ENCODE data around the gene NIPSNAP2. TPM values are rescaled to one million over a fixed set of nuclear protein-coding genes. Genes with fewer than 3 reads are reported as not detected.
"Not testable (repeated sequence)": the region's sequence is repeated elsewhere in the genome, so short reads cannot be mapped to it uniquely, and the experiment has no call there.

NIPSNAP2 gene
- total RNA-seq, 2 experiments from 2014 or later = 35.4 to 38.6 TPM

GRCh38 chr7:55992346-55992745 lies 28.0 kb downstream of the NIPSNAP2 start:
- H3K27ac Mint-ChIP-seq = no peak overlapping the region
- no peaks in the 10 kb centered on the region for H3K27me3 Mint-ChIP-seq
- H3K36me3 Mint-ChIP-seq (ENCODE audit: low read depth) = peaks cover 23% of the 10 kb centered on the region
- no peak overlapping the region for H3K4me3 Mint-ChIP-seq
- CTCF ChIA-PET = no interaction called here
- H3K4me1 Mint-ChIP-seq = peaks cover 1% of the 10 kb centered on the region
- no peaks in the 10 kb centered on the region for H3K9me3 Mint-ChIP-seq
- POLR2A ChIA-PET = no interaction called here
- no peak for DNase-seq

GRCh38 chr7:55996856-55997500 lies 32.6 kb downstream of the NIPSNAP2 start:
- no peaks in the 10 kb centered on the region for H3K27me3 Mint-ChIP-seq
- H3K4me1 Mint-ChIP-seq = peaks cover 6% of the 10 kb centered on the region
- DNase-seq = no peak
- ChIA-PET CTCF (interaction anchor here (1.0 kb wide), 1 partner anchor 73 kb away, joined by 3 read pairs; no protein-coding TSS in a partner anchor), POLR2A (no interaction called here)
- no peak overlapping the region for H3K27ac Mint-ChIP-seq
- H3K4me3 Mint-ChIP-seq = no peak overlapping the region
- peaks cover 21% of the 10 kb centered on the region for H3K36me3 Mint-ChIP-seq (ENCODE audit: low read depth)
- H3K9me3 Mint-ChIP-seq = no peaks in the 10 kb centered on the region

- no peaks in the 10 kb centered on the region for H3K27me3 Mint-ChIP-seq
Measured at GRCh38 chr7:56003749-56004148, 39.4 kb downstream of the NIPSNAP2 start.

DNA sequence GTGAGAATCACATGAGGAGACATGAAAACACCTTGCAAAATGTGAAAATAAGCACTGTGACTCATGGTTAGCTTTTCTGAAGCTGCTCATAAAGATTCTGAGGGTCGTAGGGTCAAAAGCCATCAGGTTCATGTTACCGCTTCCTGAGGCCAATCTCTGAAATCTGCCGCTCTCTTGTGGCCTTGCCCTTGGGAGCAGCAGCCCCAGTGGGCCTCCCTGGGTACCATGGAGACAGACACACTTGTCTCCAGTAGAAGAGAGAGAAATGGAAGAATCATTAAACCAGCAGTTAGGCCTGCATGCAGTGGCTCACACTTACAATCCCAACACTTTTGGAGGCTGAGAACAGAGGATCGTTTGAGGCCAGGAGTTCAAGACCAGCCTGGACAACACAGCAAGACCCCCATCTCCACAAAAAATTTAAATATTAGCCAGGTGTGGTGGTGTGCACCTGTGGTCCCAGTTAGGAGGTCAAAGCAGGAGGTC lies 42.8 kb downstream of the NIPSNAP2 start:
- H3K27ac Mint-ChIP-seq = peak overlapping the region; percentile 52
- CTCF ChIA-PET = interaction anchor here (0.8 to 2.5 kb wide), 3 partner anchors 8 to 67 kb away, joined by 3 to 13 read pairs (median 4); no protein-coding TSS in a partner anchor
- no peaks in the 10 kb centered on the region for H3K9me3 Mint-ChIP-seq
- no peaks in the 10 kb centered on the region for H3K4me1 Mint-ChIP-seq
- no peak overlapping the region for H3K4me3 Mint-ChIP-seq
- no peaks in the 10 kb centered on the region for H3K27me3 Mint-ChIP-seq
- no peak for DNase-seq
- H3K36me3 Mint-ChIP-seq (ENCODE audit: low read depth) = no peaks in the 10 kb centered on the region
- POLR2A ChIA-PET = no interaction called here

More at GRCh38 chr7:56003749-56004148, 39.4 kb downstream of the NIPSNAP2 start:
- no peak for DNase-seq
- ChIA-PET POLR2A (no interaction called here), CTCF (interaction anchor here (0.5 to 1.8 kb wide), 6 partner anchors 18 to 1384 kb away, joined by 3 to 6 read pairs (median 4); partner anchors contain the start of gene CHCHD2)
- no peak overlapping the region for H3K27ac Mint-ChIP-seq
- H3K4me3 Mint-ChIP-seq = no peak overlapping the region
- peaks cover 5% of the 10 kb centered on the region for H3K4me1 Mint-ChIP-seq
- peaks cover 5% of the 10 kb centered on the region for H3K36me3 Mint-ChIP-seq (ENCODE audit: low read depth)
- H3K9me3 Mint-ChIP-seq = no peaks in the 10 kb centered on the region

- Mint-ChIP-seq H3K4me1 (no peaks in the 10 kb centered on the region), H3K27ac (no peak overlapping the region), H3K4me3 (no peak overlapping the region), H3K27me3 (no peaks in the 10 kb centered on the region), H3K9me3 (no peaks in the 10 kb centered on the region), H3K36me3 (ENCODE audit: low read depth) (no peaks in the 10 kb centered on the region)
- CTCF ChIA-PET = interaction anchor here (1.1 to 2.5 kb wide), 3 partner anchors 9 to 102 kb away, joined by 3 to 13 read pairs (median 4); no protein-coding TSS in a partner anchor
- DNase-seq = no peak
- POLR2A ChIA-PET = no interaction called here
Measured at GRCh38 chr7:56007891-56008290, 43.5 kb downstream of the NIPSNAP2 start.

- no peak for DNase-seq
- Mint-ChIP-seq H3K27ac (no peak overlapping the region), H3K9me3 (no peaks in the 10 kb centered on the region), H3K4me3 (no peak overlapping the region), H3K4me1 (no peaks in the 10 kb centered on the region), H3K36me3 (ENCODE audit: low read depth) (no peaks in the 10 kb centered on the region), H3K27me3 (no peaks in the 10 kb centered on the region)
- ChIA-PET POLR2A (no interaction called here), CTCF (interaction anchor here (0.8 kb wide), 1 partner anchor 82 kb away, joined by 3 read pairs; no protein-coding TSS in a partner anchor)
Measured at GRCh38 chr7:56009695-56010094, 45.3 kb downstream of the NIPSNAP2 start.

- H3K4me1 Mint-ChIP-seq, POLR2A ChIA-PET, H3K9me3 Mint-ChIP-seq, H3K27me3 Mint-ChIP-seq, H3K4me3 Mint-ChIP-seq, DNase-seq, H3K27ac Mint-ChIP-seq: not testable (repeated sequence)
- CTCF ChIA-PET = interaction anchor here (1.8 kb wide), 1 partner anchor 46 kb away, joined by 8 read pairs; no protein-coding TSS in a partner anchor
- peaks cover 13% of the 10 kb centered on the region for H3K36me3 Mint-ChIP-seq (ENCODE audit: low read depth)
Measured at GRCh38 chr7:56017015-56017414, 52.6 kb downstream of the NIPSNAP2 start.

- H3K27me3 Mint-ChIP-seq = no peaks in the 10 kb centered on the region
- DNase-seq = no peak
- H3K27ac Mint-ChIP-seq = no peak overlapping the region
Measured at GRCh38 chr7:56019501-56019900, 55.1 kb downstream of the NIPSNAP2 start.

DNA sequence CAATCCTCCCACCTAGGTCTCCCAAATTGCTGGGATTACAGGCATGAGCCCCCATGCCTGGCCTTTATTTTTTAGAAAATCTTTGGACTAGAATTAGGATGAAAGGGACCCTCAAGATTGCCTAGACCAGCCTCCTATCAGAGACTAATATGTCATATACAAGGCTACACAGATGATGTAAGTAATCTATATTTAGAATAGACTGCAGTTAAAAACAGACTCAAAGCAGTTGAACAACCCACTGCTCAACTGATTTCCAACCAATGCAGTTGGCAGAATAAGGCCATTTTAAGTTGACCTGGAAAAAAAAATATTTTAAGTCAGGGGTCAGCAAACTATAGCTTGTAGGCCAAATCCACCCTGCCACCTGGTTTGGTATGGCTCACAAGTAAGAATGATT lies 59.1 kb downstream of the NIPSNAP2 start:
- POLR2A ChIA-PET = no interaction called here
- no peaks in the 10 kb centered on the region for H3K9me3 Mint-ChIP-seq
- no peak for DNase-seq
- H3K4me3 Mint-ChIP-seq = no peak overlapping the region
- peaks cover 12% of the 10 kb centered on the region for H3K36me3 Mint-ChIP-seq (ENCODE audit: low read depth)
- no peaks in the 10 kb centered on the region for H3K4me1 Mint-ChIP-seq
- H3K27me3 Mint-ChIP-seq = no peaks in the 10 kb centered on the region
- CTCF ChIA-PET = interaction anchor here (0.5 to 1.4 kb wide), 2 partner anchors 9 to 24 kb away, joined by 3 to 4 read pairs; no protein-coding TSS in a partner anchor
- H3K27ac Mint-ChIP-seq = no peak overlapping the region

More at GRCh38 chr7:56019501-56019900, 55.1 kb downstream of the NIPSNAP2 start:
- ChIA-PET POLR2A (interaction anchor here (1.0 kb wide), 1 partner anchor 46 kb away, joined by 4 read pairs; no protein-coding TSS in a partner anchor), CTCF (interaction anchor here (1.0 kb wide), 1 partner anchor 46 kb away, joined by 3 read pairs; no protein-coding TSS in a partner anchor)
- Mint-ChIP-seq H3K36me3 (ENCODE audit: low read depth) (peaks cover 13% of the 10 kb centered on the region), H3K4me1 (no peaks in the 10 kb centered on the region), H3K9me3 (no peaks in the 10 kb centered on the region), H3K4me3 (no peak overlapping the region)

DNA sequence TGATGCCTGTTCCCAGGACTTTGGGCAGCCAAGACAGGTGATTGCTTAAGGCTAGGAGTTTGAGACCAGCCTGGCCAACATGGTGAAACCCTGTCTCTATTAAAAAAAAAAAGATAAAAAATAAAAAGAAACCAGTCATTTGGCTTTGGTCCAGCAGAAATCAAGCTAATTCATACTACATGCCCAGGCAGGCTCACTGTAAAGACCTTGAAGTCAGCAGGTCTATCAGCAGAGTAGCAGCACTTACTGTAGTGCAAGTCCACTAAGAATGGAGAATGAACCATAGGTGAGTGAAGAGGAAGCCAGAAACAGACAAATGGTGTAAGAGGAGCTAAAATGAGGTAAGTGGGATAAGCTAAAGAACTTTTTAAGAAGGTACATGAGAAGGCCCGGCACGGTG lies 62.2 kb downstream of the NIPSNAP2 start:
- Mint-ChIP-seq H3K4me3 (no peak overlapping the region), H3K27ac (no peak overlapping the region), H3K9me3 (no peaks in the 10 kb centered on the region), H3K36me3 (ENCODE audit: low read depth) (no peaks in the 10 kb centered on the region), H3K4me1 (no peaks in the 10 kb centered on the region), H3K27me3 (no peaks in the 10 kb centered on the region)
- ChIA-PET CTCF (interaction anchor here (0.6 to 1.3 kb wide), 2 partner anchors 13 to 49 kb away, joined by 3 read pairs; no protein-coding TSS in a partner anchor), POLR2A (no interaction called here)
- no peak for DNase-seq

- no peaks in the 10 kb centered on the region for H3K36me3 Mint-ChIP-seq (ENCODE audit: low read depth)
- H3K4me3 Mint-ChIP-seq = no peak overlapping the region
- peaks cover 14% of the 10 kb centered on the region for H3K4me1 Mint-ChIP-seq
- ChIA-PET POLR2A (no interaction called here), CTCF (interaction anchor here (0.8 to 1.8 kb wide), 3 partner anchors 13 to 16 kb away, joined by 3 to 4 read pairs (median 3); no protein-coding TSS in a partner anchor)
- H3K27ac Mint-ChIP-seq = no peak overlapping the region
- H3K9me3 Mint-ChIP-seq = no peaks in the 10 kb centered on the region
- no peak for DNase-seq
- H3K27me3 Mint-ChIP-seq = no peaks in the 10 kb centered on the region
Measured at GRCh38 chr7:56028942-56029630, 64.7 kb downstream of the NIPSNAP2 start.

DNA sequence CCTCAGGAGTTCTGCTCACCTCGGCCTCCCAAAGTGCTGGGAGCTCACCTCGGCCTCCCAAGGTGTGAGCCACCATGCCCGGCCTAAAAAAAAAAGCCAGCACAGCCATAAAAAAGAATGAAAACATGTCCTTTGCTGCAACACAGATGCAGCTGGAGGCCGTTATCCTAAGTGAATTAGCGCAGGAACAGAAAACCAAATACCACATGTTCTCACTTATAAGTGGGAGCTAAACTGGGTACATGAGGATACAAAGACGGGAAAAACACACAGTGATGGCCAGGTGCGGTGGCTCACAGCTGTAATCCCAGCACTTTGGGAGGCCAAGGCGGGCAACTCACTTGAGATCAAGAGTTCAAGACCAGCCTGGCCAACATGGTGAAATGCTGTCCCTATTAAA lies 66.0 kb downstream of the NIPSNAP2 start:
- Mint-ChIP-seq H3K36me3 (ENCODE audit: low read depth) (no peaks in the 10 kb centered on the region), H3K4me3 (no peak overlapping the region), H3K4me1 (peaks cover 16% of the 10 kb centered on the region), H3K9me3 (no peaks in the 10 kb centered on the region), H3K27ac (no peak overlapping the region), H3K27me3 (no peaks in the 10 kb centered on the region)
- ChIA-PET CTCF (interaction anchor here (0.6 kb wide), 2 partner anchors 8 to 27 kb away, joined by 3 to 5 read pairs; no protein-coding TSS in a partner anchor), POLR2A (no interaction called here)
- DNase-seq = no peak

- H3K4me3 Mint-ChIP-seq; H3K27me3 Mint-ChIP-seq; POLR2A ChIA-PET; H3K36me3 Mint-ChIP-seq (ENCODE audit: low read depth); H3K9me3 Mint-ChIP-seq; H3K27ac Mint-ChIP-seq; DNase-seq: not testable (repeated sequence)
- H3K4me1 Mint-ChIP-seq = peaks cover 16% of the 10 kb centered on the region
- CTCF ChIA-PET = interaction anchor here (0.6 to 1.0 kb wide), 2 partner anchors 20 to 25 kb away, joined by 3 to 5 read pairs; partner anchors contain the start of gene CCT6A
Measured at GRCh38 chr7:56031556-56031955, 67.2 kb downstream of the NIPSNAP2 start.
